Measurements from ENCODE around the gene GRIN1. TPM values are rescaled to one million over a fixed set of nuclear protein-coding genes. Genes with fewer than 3 reads are reported as not detected.

GRIN1 gene
- total and polyA plus RNA-seq, 2 of the 13 experiments (the other 11 are each of a cell fraction or from before 2014, with no cell fraction given) = 0.13 TPM; not detected in 1

- TF ChIP-seq ELK4 (CRISPR knock-in tag; IDR thresholded peaks at IDR 0.05; ENCODE audit: borderline replicate concordance) = no peak
- TF ChIP-seq ZNF235 (CRISPR knock-in tag; IDR thresholded peaks at IDR 0.05; ENCODE audit: borderline replicate concordance) = no peak
- no peak for TF ChIP-seq TBX2 (CRISPR knock-in tag; IDR thresholded peaks at IDR 0.05; ENCODE audit: borderline replicate concordance)
These were observed 31.7 kb downstream of the GRIN1 start (continued) for GRCh38 chr9:137170486-137171148.

GRCh38 chr9:137171149-137171900 lies 32.4 kb downstream of the GRIN1 start:
- no peak for FAIRE-seq
- H2AFZ ChIP-seq (ENCODE audit: low read length) = no peak overlapping the region
- DNase-seq (ENCODE audit: low spot score) = no peak
- H3K9ac ChIP-seq (ENCODE audit: insufficient read depth, low read depth, low read length) = no peak overlapping the region
- H3K79me2 ChIP-seq (ENCODE audit: insufficient read depth, low read length) = no peaks in the 10 kb centered on the region
- no peak overlapping the region for H3K4me2 ChIP-seq (ENCODE audit: low read depth, low read length)
- H3K4me3 ChIP-seq (replicated peaks in 1 of 3; ENCODE audit: insufficient read depth in 1 of 3, low read depth in 2 of 3, low read length in 3 of 3) = no peak overlapping the region
- ChIA-PET CTCF (ENCODE audit: low intra/inter-chr PET ratio, low total read pairs) (no interaction called here), POLR2A (no interaction called here)
- H3K27ac ChIP-seq (ENCODE audit: extremely low read length, insufficient read depth, low read length) = no peak overlapping the region
- peaks cover 7 to 52% of the 10 kb centered on the region in 2 experiments; a peak in 3 of 5 replicates for H3K27me3 ChIP-seq (ENCODE audit: control insufficient read depth in 1 of 2, insufficient read depth in 2 of 2, low read length in 2 of 2)
- TF ChIP-seq ZHX2 (IDR thresholded peaks at IDR 0.05; ENCODE audit: low read depth) (no peak), ZHX2 (CRISPR knock-in tag; IDR thresholded peaks at IDR 0.05; ENCODE audit: borderline replicate concordance) (no peak), AGO1 (IDR thresholded peaks at IDR 0.05; ENCODE audit: low read depth, low read length, poor library complexity, severe bottlenecking) (no peak), CTCF (CRISPR knock-in tag; IDR thresholded peaks at IDR 0.05) (0 out of 2 replicates have a peak, but pooled peaks have one; percentile 16)
- H4K20me1 ChIP-seq (ENCODE audit: insufficient read depth, low read length) = no peaks in the 10 kb centered on the region
- no peaks in the 10 kb centered on the region for H3K9me3 ChIP-seq (ENCODE audit: low read length)
- no peaks in the 10 kb centered on the region for H3K36me3 ChIP-seq (replicated peaks in 1 of 2; ENCODE audit: control insufficient read depth in 1 of 2, insufficient read depth in 2 of 2, low read length in 2 of 2)
- in situ Hi-C loops (cut with HindIII; ENCODE audit: extremely low pct_ligation_motif_present, low pct_unique_long_range_greater_than_20kb) = no loop called here
- BruUV-seq (replicated peaks) = no TSS peak
- 33% methylated on average over 10 of the region's 22 CpGs for WGBS (ENCODE audit: low lambda C conversion rate)
- H3K4me1 ChIP-seq (ENCODE audit: insufficient read depth, low read length) = peaks cover 9% of the 10 kb centered on the region
- no peak for ATAC-seq
- intact Hi-C loops (cut with micrococcal nuclease; ENCODE audit: unreplicated experiment) = loop anchor here (10.0 kb wide), 1 partner anchor 57 kb away; the partner anchor contains the start of gene DPP7

Measured in HepG2 (cell line).